ENCODE data around the gene ASMT. TPM values are rescaled to one million over a fixed set of nuclear protein-coding genes. Genes with fewer than 3 reads are reported as not detected.
"Not testable (repeated sequence)": the region's sequence is repeated elsewhere in the genome, so short reads cannot be mapped to it uniquely, and the experiment has no call there.

The ASMT gene
- total RNA-seq = not detected in 2 replicates

- no peak for DNase-seq (ENCODE audit: extremely low read depth, low read depth, low spot score)
Observed at GRCh38 chrX:1614927-1615326, at the start of gene ASMT. ASMT (plus strand) TSS chrX:1615059; CDS start chrX:1615200, 141 bp downstream.

GRCh38 chrX:1574181-1574580 is 40.7 kb upstream of the ASMT start:
- not testable (repeated sequence) for DNase-seq (ENCODE audit: extremely low read depth, low read depth, low spot score)

GRCh38 chrX:1576201-1576992 is 38.5 kb upstream of the ASMT start:
- DNase-seq (ENCODE audit: extremely low read depth, low read depth, low spot score) = no peak

- no peak for DNase-seq (ENCODE audit: extremely low read depth, low read depth, low spot score)
Observed at GRCh38 chrX:1577845-1578244, 37.0 kb upstream of the ASMT start.

GRCh38 chrX:1578511-1579173 is 36.2 kb upstream of the ASMT start:
- DNase-seq (ENCODE audit: extremely low read depth, low read depth, low spot score) = no peak

GRCh38 chrX:1581132-1581531 is 33.7 kb upstream of the ASMT start:
- DNase-seq (ENCODE audit: extremely low read depth, low read depth, low spot score) = peak; percentile 50

GRCh38 chrX:1582686-1583437 is 32.0 kb upstream of the ASMT start:
- no peak for DNase-seq (ENCODE audit: extremely low read depth, low read depth, low spot score)

- DNase-seq (ENCODE audit: extremely low read depth, low read depth, low spot score) = no peak
Observed at GRCh38 chrX:1584237-1585011, 30.4 kb upstream of the ASMT start.

GRCh38 chrX:1587161-1587560 is 27.7 kb upstream of the ASMT start:
- no peak for DNase-seq (ENCODE audit: extremely low read depth, low read depth, low spot score)

- DNase-seq (ENCODE audit: extremely low read depth, low read depth, low spot score) = no peak
Observed at GRCh38 chrX:1589356-1590130, 25.3 kb upstream of the ASMT start.

GRCh38 chrX:1591102-1591862 is 23.6 kb upstream of the ASMT start, which contains the start of gene AKAP17A:
AKAP17A (plus strand) TSS chrX:1591604; CDS start chrX:1593463, 1,859 bp downstream.
- DNase-seq (ENCODE audit: extremely low read depth, low read depth, low spot score) = no peak

- DNase-seq (ENCODE audit: extremely low read depth, low read depth, low spot score) = no peak
Observed at GRCh38 chrX:1591863-1592469, 22.9 kb upstream of the ASMT start.

- no peak for DNase-seq (ENCODE audit: extremely low read depth, low read depth, low spot score)
Observed at GRCh38 chrX:1592470-1593142, 22.3 kb upstream of the ASMT start.

- DNase-seq (ENCODE audit: extremely low read depth, low read depth, low spot score) = no peak
Observed at GRCh38 chrX:1593286-1594271, 21.3 kb upstream of the ASMT start.

GRCh38 chrX:1595711-1596060 is 19.2 kb upstream of the ASMT start:
- no peak for DNase-seq (ENCODE audit: extremely low read depth, low read depth, low spot score)

GRCh38 chrX:1596676-1597344 is 18.0 kb upstream of the ASMT start:
- DNase-seq (ENCODE audit: extremely low read depth, low read depth, low spot score) = no peak

Data from glomerular endothelial cell (primary cell).